ENCODE results near the gene STRADB.
A peak's percentile ranks its signal among the peaks of the same experiment; 100 is the strongest.

Gene STRADB, protein sequence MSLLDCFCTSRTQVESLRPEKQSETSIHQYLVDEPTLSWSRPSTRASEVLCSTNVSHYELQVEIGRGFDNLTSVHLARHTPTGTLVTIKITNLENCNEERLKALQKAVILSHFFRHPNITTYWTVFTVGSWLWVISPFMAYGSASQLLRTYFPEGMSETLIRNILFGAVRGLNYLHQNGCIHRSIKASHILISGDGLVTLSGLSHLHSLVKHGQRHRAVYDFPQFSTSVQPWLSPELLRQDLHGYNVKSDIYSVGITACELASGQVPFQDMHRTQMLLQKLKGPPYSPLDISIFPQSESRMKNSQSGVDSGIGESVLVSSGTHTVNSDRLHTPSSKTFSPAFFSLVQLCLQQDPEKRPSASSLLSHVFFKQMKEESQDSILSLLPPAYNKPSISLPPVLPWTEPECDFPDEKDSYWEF

DNA sequence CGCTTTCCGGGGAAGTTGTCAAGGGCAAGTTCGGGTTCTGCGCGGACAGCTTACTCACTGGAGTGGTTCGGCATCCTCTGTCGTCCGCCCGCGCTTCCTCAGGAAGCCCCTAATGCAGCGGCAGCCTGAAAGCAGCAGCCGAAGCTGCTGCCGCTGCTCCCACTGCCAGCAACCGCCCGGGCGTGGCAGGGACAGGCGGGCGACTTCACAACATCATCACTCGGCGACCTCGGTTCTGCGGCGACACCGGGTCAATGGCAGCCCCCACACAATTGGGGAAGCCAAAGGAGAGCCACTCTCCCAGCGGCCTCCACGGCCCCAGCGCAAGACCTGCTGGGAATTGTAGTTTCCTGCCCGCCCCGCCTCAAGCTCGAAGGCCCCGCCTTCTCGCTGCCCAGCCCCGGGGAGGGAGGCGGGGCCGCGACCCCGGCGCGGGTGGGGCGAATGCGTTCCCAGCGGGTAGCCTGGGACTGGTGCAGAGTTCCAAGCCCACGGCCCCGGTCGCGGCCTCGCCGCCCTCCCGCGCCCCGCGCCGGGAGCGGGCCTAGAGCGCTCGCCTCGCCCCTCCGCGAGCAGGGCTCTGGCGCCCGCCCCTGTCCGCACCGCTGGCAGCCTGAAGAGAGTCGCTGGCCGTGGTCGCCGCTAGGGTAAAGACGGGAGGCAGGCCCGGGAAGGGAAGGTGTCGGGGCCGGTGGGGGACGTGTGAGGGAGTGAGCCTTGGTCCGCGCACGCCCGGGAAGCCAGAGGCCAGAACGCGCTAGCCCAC is at the start of gene STRADB, which contains the start of gene TRAK2:
TSS of gene STRADB (plus strand) at position 449 of the 766 bp plus-strand sequence. CDS start 3,101 bp downstream, outside the sequence.
TSS of gene TRAK2 (minus strand) at position 167 of the 766 bp plus-strand sequence. CDS start 30,951 bp downstream, outside the sequence.
- TF ChIP-seq, protein P1, sequence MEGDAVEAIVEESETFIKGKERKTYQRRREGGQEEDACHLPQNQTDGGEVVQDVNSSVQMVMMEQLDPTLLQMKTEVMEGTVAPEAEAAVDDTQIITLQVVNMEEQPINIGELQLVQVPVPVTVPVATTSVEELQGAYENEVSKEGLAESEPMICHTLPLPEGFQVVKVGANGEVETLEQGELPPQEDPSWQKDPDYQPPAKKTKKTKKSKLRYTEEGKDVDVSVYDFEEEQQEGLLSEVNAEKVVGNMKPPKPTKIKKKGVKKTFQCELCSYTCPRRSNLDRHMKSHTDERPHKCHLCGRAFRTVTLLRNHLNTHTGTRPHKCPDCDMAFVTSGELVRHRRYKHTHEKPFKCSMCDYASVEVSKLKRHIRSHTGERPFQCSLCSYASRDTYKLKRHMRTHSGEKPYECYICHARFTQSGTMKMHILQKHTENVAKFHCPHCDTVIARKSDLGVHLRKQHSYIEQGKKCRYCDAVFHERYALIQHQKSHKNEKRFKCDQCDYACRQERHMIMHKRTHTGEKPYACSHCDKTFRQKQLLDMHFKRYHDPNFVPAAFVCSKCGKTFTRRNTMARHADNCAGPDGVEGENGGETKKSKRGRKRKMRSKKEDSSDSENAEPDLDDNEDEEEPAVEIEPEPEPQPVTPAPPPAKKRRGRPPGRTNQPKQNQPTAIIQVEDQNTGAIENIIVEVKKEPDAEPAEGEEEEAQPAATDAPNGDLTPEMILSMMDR (IDR thresholded peaks at IDR 0.05; ENCODE audit: borderline replicate concordance, insufficient read depth, low read depth, low read length) = peak; percentile 53; the same call in 1 of the 2 replicates
- peak within 1 kb of the TSS; percentile 83 for H3K4me3 ChIP-seq (ENCODE audit: low read depth, low read length)

DNA sequence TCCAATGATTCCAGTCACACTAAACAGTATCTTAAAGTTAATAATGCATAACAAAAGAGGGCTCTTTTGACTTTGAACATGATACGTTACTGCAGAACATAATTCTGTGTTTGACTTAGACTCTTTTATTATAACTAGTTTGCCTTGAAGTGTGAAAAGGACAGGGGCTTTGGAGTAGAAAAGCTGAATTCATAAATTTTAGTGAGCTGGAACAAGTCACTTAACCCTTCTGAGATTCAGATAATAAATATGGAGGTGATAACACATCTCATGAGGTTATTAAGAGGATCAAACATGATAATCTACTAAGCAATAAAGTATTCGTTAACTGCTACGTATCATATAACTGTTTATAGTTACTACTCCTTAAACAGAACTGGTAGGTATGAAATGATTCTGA is 49.7 kb upstream of the STRADB start:
- TF ChIP-seq, protein P1 (IDR thresholded peaks at IDR 0.05; ENCODE audit: borderline replicate concordance, insufficient read depth, low read depth, low read length) = no peak
- H3K4me3 ChIP-seq (ENCODE audit: low read depth, low read length) = no peak overlapping the region

DNA sequence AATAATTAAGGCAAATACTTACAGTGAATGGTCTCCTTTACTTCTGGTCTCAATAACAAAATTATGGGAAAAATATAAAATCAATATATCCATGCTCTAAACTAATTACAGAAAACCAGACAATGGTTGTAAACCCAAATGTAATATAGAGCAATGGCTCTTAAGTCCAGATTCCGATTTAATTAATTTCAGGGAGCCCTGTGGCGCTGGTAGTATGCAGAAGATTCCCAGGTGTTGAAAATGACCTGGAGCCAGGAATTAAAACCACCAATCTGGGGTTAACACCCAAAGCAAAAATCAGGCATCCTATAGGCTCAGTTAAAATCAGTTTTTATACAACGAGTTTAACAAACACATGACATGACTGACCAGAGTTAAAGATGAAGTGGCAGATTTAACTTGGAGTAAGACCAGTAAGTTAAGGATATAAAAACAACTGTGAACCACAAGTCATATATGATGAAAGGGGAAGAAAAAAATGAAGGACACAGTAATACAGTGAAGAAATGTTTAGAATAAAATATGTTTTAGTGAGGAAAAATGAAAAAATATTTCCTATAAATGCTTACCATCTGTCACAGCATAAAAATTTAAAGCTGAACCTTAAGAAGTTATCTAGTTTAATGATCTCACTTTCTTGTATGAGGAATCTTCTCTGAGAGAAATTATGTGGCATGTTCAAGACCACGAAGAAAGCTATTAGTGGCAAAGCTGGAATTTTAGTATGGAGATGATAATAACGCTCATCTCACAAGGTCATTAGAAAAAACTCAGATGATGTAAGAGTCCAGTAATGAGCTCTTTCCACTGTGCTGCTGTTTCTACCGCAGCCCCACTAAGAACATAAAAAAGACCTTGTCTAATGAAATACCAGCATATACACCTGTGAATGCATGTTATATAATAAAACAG is 48.6 kb upstream of the STRADB start:
- no peak overlapping the region for H3K4me3 ChIP-seq (ENCODE audit: low read depth, low read length)
- TF ChIP-seq, protein P1 (IDR thresholded peaks at IDR 0.05; ENCODE audit: borderline replicate concordance, insufficient read depth, low read depth, low read length) = no peak

DNA sequence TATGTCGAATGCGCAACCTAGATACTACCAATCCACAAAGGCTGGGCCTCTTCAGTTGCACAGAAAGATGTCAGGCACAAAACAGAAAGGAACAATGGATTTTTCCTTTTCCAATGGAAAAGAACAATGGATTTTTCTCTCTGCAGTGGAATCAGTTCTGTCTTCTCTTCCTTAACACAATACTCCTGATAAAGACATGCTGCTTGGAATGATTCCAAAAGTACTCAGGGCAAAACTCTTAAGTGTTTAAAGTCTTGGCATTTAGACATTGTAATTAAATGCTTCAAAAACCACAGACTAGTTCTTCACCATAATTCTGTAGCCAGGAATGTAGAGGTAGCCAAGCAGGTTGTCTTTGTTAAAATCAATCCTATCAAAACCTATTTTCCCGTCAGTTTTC is 47.7 kb upstream of the STRADB start:
- H3K4me3 ChIP-seq (ENCODE audit: low read depth, low read length) = no peak overlapping the region
- TF ChIP-seq, protein P1 (IDR thresholded peaks at IDR 0.05; ENCODE audit: borderline replicate concordance, insufficient read depth, low read depth, low read length) = no peak

DNA sequence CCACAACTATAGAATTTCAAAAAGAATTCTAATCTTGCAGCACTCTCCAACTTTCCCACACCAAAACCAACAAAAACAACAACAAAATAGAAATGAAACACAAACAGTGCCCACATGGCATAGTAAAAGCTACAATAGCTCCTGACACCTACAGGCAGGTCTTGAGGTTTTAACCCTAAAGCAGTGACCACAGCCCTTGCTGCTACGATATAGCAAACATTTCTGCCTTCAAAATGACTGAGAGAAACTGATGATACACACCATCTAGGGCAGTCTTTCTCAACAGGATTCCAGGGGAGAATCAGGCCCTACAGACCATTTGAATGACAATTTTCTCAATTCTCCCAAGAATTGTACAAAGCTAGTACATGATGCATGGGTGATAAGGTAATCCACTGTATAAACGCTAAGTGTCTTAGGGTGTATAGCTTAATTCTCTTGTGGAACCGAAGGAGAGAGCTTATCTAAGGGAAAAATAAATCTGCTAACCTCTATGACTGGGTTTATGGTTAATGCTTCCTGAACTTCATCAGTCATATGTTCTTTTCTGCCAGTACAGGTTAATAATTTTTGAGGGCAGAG is 46.8 kb upstream of the STRADB start:
- no peak overlapping the region for H3K4me3 ChIP-seq (ENCODE audit: low read depth, low read length)
- TF ChIP-seq, protein P1 (IDR thresholded peaks at IDR 0.05; ENCODE audit: borderline replicate concordance, insufficient read depth, low read depth, low read length) = no peak

DNA sequence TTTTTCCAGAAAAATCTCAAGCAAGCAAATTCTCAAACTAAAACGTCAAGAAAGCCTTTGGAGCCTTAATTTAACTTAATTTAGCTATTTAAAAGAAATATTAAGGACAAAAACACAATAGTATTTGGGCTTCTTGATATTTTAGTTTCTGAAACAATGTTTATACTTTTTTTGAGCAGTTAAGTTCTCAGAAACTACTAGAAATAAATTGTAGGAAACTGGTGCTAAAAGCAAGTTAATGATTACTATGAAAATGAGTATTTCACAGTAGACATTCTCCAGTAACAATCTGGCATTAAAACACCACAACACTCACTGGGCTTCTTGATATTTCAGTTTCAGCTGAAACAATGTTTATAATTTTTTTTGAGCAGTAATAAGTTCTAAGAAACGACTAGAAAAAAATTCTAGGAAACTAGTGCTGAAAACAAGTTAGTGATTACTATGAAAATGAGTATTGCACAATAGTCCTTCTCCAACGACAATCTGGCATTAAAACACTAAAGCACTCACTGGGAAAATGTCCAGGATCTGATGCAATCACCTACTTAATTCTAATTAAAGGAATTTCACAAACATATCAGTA is 45.4 kb upstream of the STRADB start:
- TF ChIP-seq, protein P1 (IDR thresholded peaks at IDR 0.05; ENCODE audit: borderline replicate concordance, insufficient read depth, low read depth, low read length) = no peak
- no peak overlapping the region for H3K4me3 ChIP-seq (ENCODE audit: low read depth, low read length)

All from GM12875 (cell line).